Esophagus squamous epithelium (tissue), 5 donors: Measurements from ENCODE around the gene ATXN2. TPM values are rescaled to one million over a fixed set of nuclear protein-coding genes. Genes with fewer than 3 reads are reported as not detected.

Source experiments
- DNase-seq: peaks from one replicate; lab custom pipeline; 2025; lab: John Stamatoyannopoulos, UW
- H3K27ac ChIP-seq, 4 donors: fragments of 200-600 bp; sonication (generic); one replicate each; pipeline ENCODE4 v1.5.1; 2016 to 2019; ENCODE audit warnings: mild to moderate bottlenecking in 1 of 4
- H3K27me3 ChIP-seq, 4 donors: fragments of 200-600 bp; sonication (generic); 1 replicate in 3 of 4; 2 replicates in 1 of 4; pipeline versions ENCODE4 v1.5.1 to v1.6.0; 2017 to 2021; ENCODE audit warnings: antibody characterized with exemption in 1 of 4
- H3K36me3 ChIP-seq, 3 donors: fragments of 200-600 bp; sonication (generic); one replicate each; pipeline ENCODE4 v1.5.1; 2016 to 2019
- H3K4me1 ChIP-seq, 3 donors: fragments of 200-600 bp; sonication (generic); one replicate each; pipeline ENCODE4 v1.5.1; 2017 to 2019
- H3K4me3 ChIP-seq, 4 donors: fragments of 200-600 bp; sonication (generic); 1 replicate in 3 of 4; 2 replicates in 1 of 4; pipeline ENCODE4 v1.5.1; 2016 to 2019; ENCODE audit warnings: mild to moderate bottlenecking in 2 of 4, moderate library complexity in 1 of 4
- H3K9me3 ChIP-seq, 3 donors: fragments of 200-600 bp; sonication (generic); one replicate each; pipeline ENCODE4 v1.5.1; 2016 to 2019
- POLR2A ChIP-seq, 4 donors: fragments of 450-650 bp; IDR thresholded peaks; one replicate each; pipeline ENCODE4 v1.6.1; 2017; ENCODE audit warnings: antibody characterized with exemption in 4 of 4, mild to moderate bottlenecking in 4 of 4, moderate library complexity in 3 of 4
- WGBS, 2 donors: methylation state at CpG; one replicate each; pipeline ENCODE4 v1.1.5; 2018; 5-methylcytosine and 5-hydroxymethylcytosine counted together
- intact Hi-C: fragments of 100-400 bp; cut with DNase I; formaldehyde crosslinking; loops from one replicate; pipeline ENCODE4 v1.15.0; 2022
- total RNA-seq, 4 donors: library from RNA; depleted of rRNA; stranded (reverse); fragments of >200 nt; gene quantifications; one replicate each; pipeline ENCODE4 v1.1.0, GENCODE V29; 2016
- TF ChIP-seq, protein P1 (sequence below), 6 experiments: fragments of 450-650 bp in 4 of 6; fragments of 200-600 bp in 2 of 6; sonication (generic) in 2 of 6; IDR thresholded peaks; one replicate each; pipeline ENCODE4 v1.5.1; 2016 to 2019; ENCODE audit warnings: antibody characterized with exemption in 6 of 6, mild to moderate bottlenecking in 4 of 6, moderate library complexity in 4 of 6
- donor health status: DM: yes; HTN: yes; CAD: no.

Gene ATXN2
- total RNA-seq, 4 donors from 2014 or later: 11.4 to 36.2 (median 25.4) TPM

DNA sequence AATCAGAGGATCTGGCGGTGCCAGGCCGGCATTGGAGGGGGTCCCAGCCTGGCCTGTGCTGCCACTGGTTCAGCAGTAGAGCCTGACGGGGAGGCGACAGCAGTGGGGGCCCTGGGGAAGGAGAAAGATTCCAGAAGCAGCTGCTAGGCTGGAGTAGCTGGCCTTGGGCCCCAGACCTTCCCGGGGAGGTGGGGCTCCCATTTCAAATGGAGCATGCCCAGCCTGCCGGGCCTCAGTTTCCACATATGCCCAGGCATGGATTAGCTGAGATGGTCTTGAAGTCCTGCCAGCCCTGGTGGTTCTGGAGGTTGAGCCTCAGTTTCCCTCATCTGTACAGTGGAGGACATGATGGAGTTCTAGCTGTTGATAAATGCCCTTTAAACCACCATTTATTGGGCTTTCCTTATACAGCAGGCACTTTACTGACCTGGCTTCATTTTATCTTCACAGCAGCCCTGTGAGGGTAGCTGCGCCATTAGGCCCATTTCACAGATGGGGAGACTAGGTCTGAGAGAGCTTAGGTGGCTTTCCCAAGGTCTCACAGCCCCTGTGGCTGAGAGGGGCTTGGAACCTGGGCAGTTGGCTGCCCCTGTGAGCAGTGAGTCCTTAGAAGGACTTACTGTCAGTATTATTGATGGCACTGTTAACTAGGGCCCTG is 171.6 kb downstream of the ATXN2 start:
- H3K36me3 ChIP-seq: no peaks in the 10 kb centered on the region
- no peaks in the 10 kb centered on the region for H3K9me3 ChIP-seq
- H3K27me3 ChIP-seq: peaks cover 0 to 17% (median 0%) of the 10 kb centered on the region in 4 donors
- H3K4me3 ChIP-seq: no peak overlapping the region
- H3K4me1 ChIP-seq: peaks cover 17 to 86% (median 49%) of the 10 kb centered on the region in 3 donors
- no peak for TF ChIP-seq POLR2A (IDR thresholded peaks at IDR 0.05)
- TF ChIP-seq, protein P1, sequence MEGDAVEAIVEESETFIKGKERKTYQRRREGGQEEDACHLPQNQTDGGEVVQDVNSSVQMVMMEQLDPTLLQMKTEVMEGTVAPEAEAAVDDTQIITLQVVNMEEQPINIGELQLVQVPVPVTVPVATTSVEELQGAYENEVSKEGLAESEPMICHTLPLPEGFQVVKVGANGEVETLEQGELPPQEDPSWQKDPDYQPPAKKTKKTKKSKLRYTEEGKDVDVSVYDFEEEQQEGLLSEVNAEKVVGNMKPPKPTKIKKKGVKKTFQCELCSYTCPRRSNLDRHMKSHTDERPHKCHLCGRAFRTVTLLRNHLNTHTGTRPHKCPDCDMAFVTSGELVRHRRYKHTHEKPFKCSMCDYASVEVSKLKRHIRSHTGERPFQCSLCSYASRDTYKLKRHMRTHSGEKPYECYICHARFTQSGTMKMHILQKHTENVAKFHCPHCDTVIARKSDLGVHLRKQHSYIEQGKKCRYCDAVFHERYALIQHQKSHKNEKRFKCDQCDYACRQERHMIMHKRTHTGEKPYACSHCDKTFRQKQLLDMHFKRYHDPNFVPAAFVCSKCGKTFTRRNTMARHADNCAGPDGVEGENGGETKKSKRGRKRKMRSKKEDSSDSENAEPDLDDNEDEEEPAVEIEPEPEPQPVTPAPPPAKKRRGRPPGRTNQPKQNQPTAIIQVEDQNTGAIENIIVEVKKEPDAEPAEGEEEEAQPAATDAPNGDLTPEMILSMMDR (IDR thresholded peaks at IDR 0.05): no peak
- no peak for DNase-seq
- 89% methylated on average over 7 of the region's 7 CpGs; no CpG with 5 or more reads in 1 of the 2 donors for WGBS, 2 donors
- intact Hi-C loops: no loop called here
- peak overlapping the region in 3 of 4 donors; percentile 28 to 83 (median 71) for H3K27ac ChIP-seq

DNA sequence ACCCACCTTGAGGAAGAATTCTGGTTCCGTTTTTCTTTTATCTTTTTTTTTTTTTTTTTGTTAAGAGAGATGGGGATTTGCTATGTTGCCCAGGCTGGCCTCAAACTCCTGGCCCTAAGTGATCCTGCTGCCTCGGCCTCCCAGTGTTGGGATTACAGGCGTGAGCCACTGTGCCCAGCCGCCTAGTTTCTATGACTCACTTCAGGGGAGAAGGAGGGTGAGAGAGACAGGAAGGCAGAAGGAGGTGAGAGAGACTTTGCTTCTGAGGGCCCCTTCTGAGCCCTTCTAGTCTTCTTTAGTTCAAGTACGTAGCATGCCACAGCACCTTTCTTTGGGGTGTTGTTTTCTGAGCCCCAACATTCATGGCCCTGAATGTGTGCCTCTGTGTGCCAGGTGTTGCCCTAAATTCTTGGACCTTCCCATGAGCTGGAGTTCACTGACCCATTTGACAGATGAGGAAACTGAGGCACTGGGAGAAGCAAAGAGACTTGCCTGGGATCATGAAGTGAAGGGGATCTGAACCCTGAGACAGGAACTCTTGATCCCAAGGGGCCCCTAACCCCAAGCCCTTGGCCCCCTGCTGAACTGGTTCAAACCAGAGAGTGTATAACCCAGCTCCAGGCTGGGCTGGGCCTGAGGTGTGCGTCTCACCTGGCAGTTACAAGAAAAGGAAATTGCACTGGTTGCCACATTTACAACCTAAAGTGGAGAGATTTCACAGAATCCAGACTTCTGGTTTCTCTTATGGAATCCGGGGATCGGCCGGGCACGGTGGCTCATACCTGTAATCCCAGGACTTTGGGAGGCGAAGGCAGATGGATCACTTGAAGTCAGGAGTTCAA is 172.6 kb downstream of the ATXN2 start:
- Histone ChIP-seq H3K36me3 (no peaks in the 10 kb centered on the region), H3K4me3 (no peak overlapping the region), H3K9me3 (no peaks in the 10 kb centered on the region), H3K4me1 (peaks cover 17 to 76% (median 45%) of the 10 kb centered on the region in 3 donors), H3K27ac (peak overlapping the region in 1 of 4 donors; percentile 42), H3K27me3 (peaks cover 0 to 17% (median 0%) of the 10 kb centered on the region in 4 donors)
- intact Hi-C loops: no loop called here
- no peak for DNase-seq
- no peak for TF ChIP-seq POLR2A (IDR thresholded peaks at IDR 0.05)
- TF ChIP-seq, protein P1 (IDR thresholded peaks at IDR 0.05): no peak
- 59 to 74% methylated on average over 3 to 10 of the region's 11 CpGs for WGBS, 2 donors

DNA sequence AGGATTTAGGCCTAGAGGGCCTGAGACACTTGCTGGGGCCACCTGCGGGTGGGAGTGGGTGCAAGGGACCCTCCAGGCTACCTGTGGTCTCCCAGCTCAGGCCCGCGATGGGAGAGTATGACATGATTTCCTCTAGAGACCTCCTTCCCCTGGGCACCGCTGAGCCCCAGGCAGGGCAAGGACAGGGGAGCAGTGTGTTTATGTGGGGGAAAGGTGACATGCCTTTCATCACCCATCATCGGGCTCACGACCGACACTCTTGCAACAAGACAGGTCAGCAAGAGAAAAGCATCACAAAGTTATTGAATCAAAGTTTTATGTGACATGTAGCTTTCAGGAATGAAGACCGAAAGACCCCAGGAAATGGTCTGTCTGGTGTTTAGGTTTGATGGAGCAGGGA is 173.5 kb downstream of the ATXN2 start:
- 51 to 83% methylated on average over 5 to 8 of the region's 8 CpGs for WGBS, 2 donors

DNA sequence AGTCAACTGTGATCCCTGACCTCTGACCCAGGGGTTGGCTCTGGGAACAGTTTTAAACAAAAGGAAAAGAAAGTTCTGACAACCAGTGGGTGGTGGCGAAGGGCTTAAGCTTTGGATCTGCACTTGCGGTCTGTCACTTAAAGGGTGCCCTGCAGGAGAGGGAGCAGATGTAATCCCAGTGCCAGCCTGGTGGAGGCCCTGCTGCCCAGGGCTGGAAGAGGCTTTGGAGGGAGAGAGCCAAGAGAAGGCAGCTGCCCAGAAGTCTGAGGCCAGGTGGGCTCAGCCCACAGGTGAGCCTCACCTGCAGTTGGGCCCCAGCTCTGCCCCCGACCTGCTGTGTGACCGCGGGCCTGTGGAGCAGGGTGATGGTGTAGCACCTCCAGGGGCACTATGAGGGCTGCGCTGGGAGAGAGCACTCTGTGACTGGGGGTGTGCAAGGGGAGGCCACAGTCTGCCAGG is 174.3 kb downstream of the ATXN2 start:
- no peaks in the 10 kb centered on the region for H3K9me3 ChIP-seq
- TF ChIP-seq, protein P1 (IDR thresholded peaks at IDR 0.05): no peak
- no peak for TF ChIP-seq POLR2A (IDR thresholded peaks at IDR 0.05)
- DNase-seq: no peak
- WGBS, 2 donors: 77 to 94% methylated on average over 3 to 4 of the region's 6 CpGs
- peaks cover 0 to 11% (median 0%) of the 10 kb centered on the region in 3 donors for H3K36me3 ChIP-seq
- H3K4me3 ChIP-seq: no peak overlapping the region
- H3K4me1 ChIP-seq: peaks cover 7 to 59% (median 28%) of the 10 kb centered on the region in 3 donors
- intact Hi-C loops: no loop called here
- H3K27ac ChIP-seq: no peak overlapping the region
- peaks cover 0 to 3% (median 0%) of the 10 kb centered on the region in 4 donors for H3K27me3 ChIP-seq

More for the DNA sequence above, 173.5 kb downstream of the ATXN2 start:
- Histone ChIP-seq H3K27ac (peak overlapping the region in 1 of 4 donors; percentile 51), H3K4me1 (peaks cover 12 to 67% (median 36%) of the 10 kb centered on the region in 3 donors), H3K9me3 (no peaks in the 10 kb centered on the region), H3K27me3 (peaks cover 0 to 12% (median 0%) of the 10 kb centered on the region in 4 donors), H3K4me3 (no peak overlapping the region), H3K36me3 (peaks cover 0 to 4% (median 0%) of the 10 kb centered on the region in 3 donors)
- no peak for TF ChIP-seq POLR2A (IDR thresholded peaks at IDR 0.05)
- TF ChIP-seq, protein P1 (IDR thresholded peaks at IDR 0.05): no peak
- no peak for DNase-seq
- intact Hi-C loops: no loop called here
